HEK293 (cell line): Measurements from ENCODE around the gene ZC3H4.

ENCODE experiments used
- ATF2 ChIP-seq: fragments of 450-650 bp; formaldehyde crosslinking; IDR thresholded peaks from 2 replicates; pipeline ENCODE4 v1.5.1; 2016; ENCODE audit warnings: missing biosample characterization, missing genetic modification characterization, low read depth
- CTCF ChIP-seq: fragments of 450-650 bp; formaldehyde crosslinking; IDR thresholded peaks from 2 replicates; pipeline ENCODE4 v1.5.1; 2016; ENCODE audit warnings: missing biosample characterization, missing genetic modification characterization
- GFI1B ChIP-seq: fragments of 450-650 bp; formaldehyde crosslinking; IDR thresholded peaks from 2 replicates; pipeline ENCODE4 v1.5.1; 2016; ENCODE audit warnings: missing biosample characterization, missing genetic modification characterization
- GLIS1 ChIP-seq: fragments of 450-650 bp; formaldehyde crosslinking; IDR thresholded peaks from 2 replicates; pipeline ENCODE4 v1.5.1; 2016; ENCODE audit warnings: missing biosample characterization, missing genetic modification characterization
- KLF16 ChIP-seq: fragments of 450-650 bp; formaldehyde crosslinking; IDR thresholded peaks from 2 replicates; pipeline ENCODE4 v1.5.1; 2017; ENCODE audit warnings: missing biosample characterization, missing genetic modification characterization
- KLF9 ChIP-seq: fragments of 450-650 bp; formaldehyde crosslinking; IDR thresholded peaks from 2 replicates; pipeline ENCODE4 v1.5.1; 2016; ENCODE audit warnings: missing biosample characterization, missing genetic modification characterization, low read depth
- PATZ1 ChIP-seq: fragments of 450-650 bp; formaldehyde crosslinking; IDR thresholded peaks from 2 replicates; pipeline ENCODE4 v1.5.1; 2016; ENCODE audit warnings: missing biosample characterization, missing genetic modification characterization
- PRDM6 ChIP-seq: fragments of 450-650 bp; formaldehyde crosslinking; IDR thresholded peaks from 2 replicates; pipeline ENCODE4 v1.5.1; 2017; ENCODE audit warnings: missing biosample characterization, missing genetic modification characterization
- SP3 ChIP-seq: fragments of 450-650 bp; formaldehyde crosslinking; IDR thresholded peaks from 2 replicates; pipeline ENCODE4 v1.5.1; 2016; ENCODE audit warnings: missing biosample characterization, missing genetic modification characterization
- TRIM28 ChIP-seq: IDR thresholded peaks from 2 replicates; pipeline ENCODE4 v1.6.1; 2011; ENCODE audit warnings: low read length, control low read depth, borderline replicate concordance
- ZBTB6 ChIP-seq: fragments of 450-650 bp; formaldehyde crosslinking; IDR thresholded peaks from 2 replicates; pipeline ENCODE4 v1.5.1; 2017; ENCODE audit warnings: missing biosample characterization, missing genetic modification characterization
- ZEB2 ChIP-seq: fragments of 450-650 bp; formaldehyde crosslinking; IDR thresholded peaks from 2 replicates; pipeline ENCODE4 v1.5.1; 2016; ENCODE audit warnings: missing biosample characterization, missing genetic modification characterization
- ZFHX2 ChIP-seq: fragments of 450-650 bp; formaldehyde crosslinking; conservative IDR thresholded peaks from 2 replicates; pipeline ENCODE4 v1.5.1; 2016; ENCODE audit warnings: missing biosample characterization, missing genetic modification characterization
- ZFP3 ChIP-seq: fragments of 450-650 bp; formaldehyde crosslinking; IDR thresholded peaks from 2 replicates; pipeline ENCODE4 v1.5.1; 2016; ENCODE audit warnings: low read depth, missing biosample characterization, missing genetic modification characterization
- ZNF16 ChIP-seq: fragments of 450-650 bp; formaldehyde crosslinking; IDR thresholded peaks from 2 replicates; pipeline ENCODE4 v1.5.1; 2016; ENCODE audit warnings: low read depth, missing biosample characterization, missing genetic modification characterization
- ZNF175 ChIP-seq: fragments of 450-650 bp; formaldehyde crosslinking; IDR thresholded peaks from 2 replicates; pipeline ENCODE4 v1.5.1; 2016; ENCODE audit warnings: missing biosample characterization, missing genetic modification characterization
- ZNF23 ChIP-seq: fragments of 450-650 bp; formaldehyde crosslinking; IDR thresholded peaks from 2 replicates; pipeline ENCODE4 v1.5.1; 2016; ENCODE audit warnings: missing biosample characterization, missing genetic modification characterization, borderline replicate concordance
- ZNF239 ChIP-seq: fragments of 450-650 bp; formaldehyde crosslinking; IDR thresholded peaks from 2 replicates; pipeline ENCODE4 v1.5.1; 2016; ENCODE audit warnings: missing biosample characterization, missing genetic modification characterization
- ZNF24 ChIP-seq: fragments of 450-650 bp; formaldehyde crosslinking; IDR thresholded peaks from 2 replicates; pipeline ENCODE4 v1.5.1; 2016; ENCODE audit warnings: missing biosample characterization, missing genetic modification characterization
- ZNF302 ChIP-seq: fragments of 450-650 bp; formaldehyde crosslinking; IDR thresholded peaks from 2 replicates; pipeline ENCODE4 v1.5.1; 2016; ENCODE audit warnings: missing biosample characterization, missing genetic modification characterization, low read depth
- ZNF404 ChIP-seq: fragments of 450-650 bp; formaldehyde crosslinking; IDR thresholded peaks from 2 replicates; pipeline ENCODE4 v1.5.1; 2017; ENCODE audit warnings: missing biosample characterization, missing genetic modification characterization
- ZNF416 ChIP-seq: fragments of 450-650 bp; formaldehyde crosslinking; IDR thresholded peaks from 2 replicates; pipeline ENCODE4 v1.5.1; 2016; ENCODE audit warnings: missing biosample characterization, missing genetic modification characterization
- ZNF426 ChIP-seq: fragments of 450-650 bp; formaldehyde crosslinking; IDR thresholded peaks from 2 replicates; pipeline ENCODE4 v1.5.1; 2017; ENCODE audit warnings: missing biosample characterization, missing genetic modification characterization, mild to moderate bottlenecking, inconsistent platforms, moderate library complexity
- ZNF585B ChIP-seq: fragments of 450-650 bp; formaldehyde crosslinking; IDR thresholded peaks from 2 replicates; pipeline ENCODE4 v1.5.1; 2016; ENCODE audit warnings: missing biosample characterization, missing genetic modification characterization
- ZNF600 ChIP-seq: fragments of 450-650 bp; formaldehyde crosslinking; IDR thresholded peaks from 2 replicates; pipeline ENCODE4 v1.5.1; 2016; ENCODE audit warnings: missing biosample characterization, missing genetic modification characterization
- ZNF670 ChIP-seq: fragments of 450-650 bp; formaldehyde crosslinking; IDR thresholded peaks from 2 replicates; pipeline ENCODE4 v1.5.1; 2016; ENCODE audit warnings: missing biosample characterization, missing genetic modification characterization, low read depth
- ZNF692 ChIP-seq: fragments of 450-650 bp; formaldehyde crosslinking; IDR thresholded peaks from 2 replicates; pipeline ENCODE4 v1.5.1; 2016; ENCODE audit warnings: missing biosample characterization, missing genetic modification characterization
- ZSCAN30 ChIP-seq: fragments of 450-650 bp; IDR thresholded peaks from 2 replicates; pipeline ENCODE4 v1.5.1; 2018; ENCODE audit warnings: missing biosample characterization, mild to moderate bottlenecking, missing genetic modification characterization, moderate library complexity
- ZSCAN4 ChIP-seq: fragments of 450-650 bp; formaldehyde crosslinking; IDR thresholded peaks from 2 replicates; pipeline ENCODE4 v1.5.1; 2017; ENCODE audit warnings: missing biosample characterization, missing genetic modification characterization

ZC3H4 gene

GRCh38 chr19:47130589-47131227, 17.1 kb upstream of the ZC3H4 start, which contains the start of gene SAE1 (continued):
- no peak for TF ChIP-seq ATF2 (tag by site-specific recombination)
- peak; percentile 63 for TF ChIP-seq SP3 (tag by site-specific recombination)
- TF ChIP-seq GFI1B = peak; percentile 81; the same call in 1 of the 2 replicates
- TF ChIP-seq ZNF302 (tag by site-specific recombination) = no peak
- peak; percentile 15; the same call in 1 of the 2 replicates for TF ChIP-seq GLIS1 (tag by site-specific recombination)
- TF ChIP-seq TRIM28 = no peak; the same call in 1 of the 2 replicates
- peak; percentile 44; the same call in 1 of the 2 replicates for TF ChIP-seq KLF9
- peak; percentile 74 for TF ChIP-seq PATZ1 (tag by site-specific recombination)
- peak; percentile 55; the same call in 1 of the 2 replicates for TF ChIP-seq KLF16 (tag by site-specific recombination)
- no peak for TF ChIP-seq ZBTB6 (tag by site-specific recombination)
- no peak for TF ChIP-seq ZNF585B (tag by site-specific recombination)
- TF ChIP-seq ZNF416 (tag by site-specific recombination) = no peak
- no peak for TF ChIP-seq ZNF670 (tag by site-specific recombination)
- no peak for TF ChIP-seq ZNF426 (tag by site-specific recombination)
- TF ChIP-seq PRDM6 (tag by site-specific recombination) = no peak
- TF ChIP-seq ZNF692 (tag by site-specific recombination) = peak; percentile 66
- peak; percentile 97 for TF ChIP-seq CTCF (tag by site-specific recombination)
- peak; percentile 10; the same call in 1 of the 2 replicates for TF ChIP-seq ZSCAN4 (tag by site-specific recombination)
- no peak for TF ChIP-seq ZNF175 (tag by site-specific recombination)
- TF ChIP-seq ZSCAN30 (tag by site-specific recombination) = no peak
- TF ChIP-seq ZNF600 (tag by site-specific recombination) = peak; percentile 87
- peak; percentile 77 for TF ChIP-seq ZEB2 (tag by site-specific recombination)
- 0 out of 2 replicates have a peak, but pooled peaks have one; percentile 7 for TF ChIP-seq ZNF404 (tag by site-specific recombination)
- TF ChIP-seq ZFP3 (tag by site-specific recombination) = no peak
- TF ChIP-seq ZNF23 (tag by site-specific recombination) = no peak
- no peak; the same call in none of the 2 replicates for TF ChIP-seq ZNF24 (tag by site-specific recombination)
- TF ChIP-seq ZFHX2 = peak; percentile 79
- TF ChIP-seq ZNF16 (tag by site-specific recombination) = no peak
- 0 out of 2 replicates have a peak, but pooled peaks have one; percentile 28 for TF ChIP-seq ZNF239 (tag by site-specific recombination)
